Astrocyte (in vitro differentiated cells and primary cell): Measurements from ENCODE around the gene PAX5. TPM values are rescaled to one million over a fixed set of nuclear protein-coding genes. Genes with fewer than 3 reads are reported as not detected.
A peak's percentile ranks its signal among the peaks of the same experiment; 100 is the strongest.

Experiments
- DNase-seq: peaks from one replicate; pipeline ENCODE4 v3.0.0-alpha.2; 2010; ENCODE audit warnings: low read depth
- FAIRE-seq: peaks from 2 replicates; lab custom pipeline; 2011; peaks lifted over from hg19 to GRCh38; lab: Jason Lieb, UNC
- H2AFZ ChIP-seq: 2 replicates; pipeline ENCODE4 v1.6.0; 2012; ENCODE audit warnings: low read depth, low read length, inconsistent platforms
- H3K27ac ChIP-seq: 2 replicates; pipeline ENCODE4 v1.5.1; 2011; ENCODE audit warnings: low read depth, low read length, inconsistent platforms
- H3K27me3 ChIP-seq: 2 replicates; pipeline ENCODE4 v1.6.0; 2011; ENCODE audit warnings: low read length, inconsistent platforms; ENCODE audit not compliant: insufficient read depth
- H3K36me3 ChIP-seq: 2 replicates; pipeline ENCODE4 v1.5.1; 2011; ENCODE audit warnings: low read length, inconsistent platforms; ENCODE audit not compliant: insufficient read depth
- H3K4me1 ChIP-seq: 2 replicates; pipeline ENCODE4 v1.5.1; 2011; ENCODE audit warnings: low read length, inconsistent platforms; ENCODE audit not compliant: insufficient read depth
- H3K4me2 ChIP-seq: 2 replicates; pipeline ENCODE4 v1.6.0; 2012; ENCODE audit warnings: low read length, inconsistent platforms
- H3K4me3 ChIP-seq: 2 replicates; pipeline ENCODE4 v1.5.1; 2011; ENCODE audit warnings: low read depth, mild to moderate bottlenecking, low read length, inconsistent platforms; ENCODE audit not compliant: insufficient read depth
- H3K79me2 ChIP-seq: 2 replicates; pipeline ENCODE4 v1.6.0; 2012; ENCODE audit warnings: mild to moderate bottlenecking, low read length, inconsistent platforms; ENCODE audit not compliant: insufficient read depth
- H3K9ac ChIP-seq: 2 replicates; pipeline ENCODE4 v1.6.0; 2012; ENCODE audit warnings: mild to moderate bottlenecking, low read length, inconsistent platforms
- H3K9me3 ChIP-seq: 2 replicates; pipeline ENCODE4 v1.5.1; 2012; ENCODE audit warnings: low read depth, mild to moderate bottlenecking, low read length, inconsistent platforms; ENCODE audit not compliant: insufficient read depth
- H4K20me1 ChIP-seq: 2 replicates; pipeline ENCODE4 v1.6.0; 2012; ENCODE audit warnings: low read length, inconsistent platforms; ENCODE audit not compliant: insufficient read depth
- H3K27ac Mint-ChIP-seq: one replicate; pipeline ENCODE4 v1.8.0; 2021; ENCODE audit warnings: mild to moderate bottlenecking, mixed read lengths; ENCODE audit not compliant: unreplicated experiment
- H3K27me3 Mint-ChIP-seq: one replicate; pipeline ENCODE4 v1.8.0; 2021; ENCODE audit warnings: low read depth, mixed read lengths; ENCODE audit not compliant: unreplicated experiment
- H3K36me3 Mint-ChIP-seq: one replicate; pipeline ENCODE4 v1.8.0; 2021; ENCODE audit warnings: low read depth, mixed read lengths; ENCODE audit not compliant: unreplicated experiment
- H3K4me1 Mint-ChIP-seq: one replicate; pipeline ENCODE4 v1.8.0; 2021; ENCODE audit warnings: low read depth, mixed read lengths; ENCODE audit not compliant: unreplicated experiment
- H3K4me3 Mint-ChIP-seq: one replicate; pipeline ENCODE4 v1.8.0; 2021; ENCODE audit warnings: mild to moderate bottlenecking, moderate library complexity, mixed read lengths; ENCODE audit not compliant: unreplicated experiment
- H3K9me3 Mint-ChIP-seq: one replicate; pipeline ENCODE4 v1.8.0; 2021; ENCODE audit warnings: mild to moderate bottlenecking, mixed read lengths; ENCODE audit not compliant: unreplicated experiment
- EZH2 ChIP-seq: IDR thresholded peaks from 2 replicates; pipeline ENCODE4 v1.6.1; 2012; ENCODE audit warnings: mild to moderate bottlenecking, low read length, inconsistent platforms; ENCODE audit not compliant: insufficient read depth
- total RNA-seq: library from RNA; stranded (reverse); gene quantifications from 2 replicates; pipeline ENCODE4 v1.2.1, GENCODE V29; 2021
- TF ChIP-seq, protein P1 (sequence below): IDR thresholded peaks from 2 replicates; pipeline ENCODE4 v1.5.1; 2011; ENCODE audit warnings: low read depth, mild to moderate bottlenecking, inconsistent platforms, low read length, moderate library complexity; ENCODE audit not compliant: insufficient read depth

PAX5 gene
- total RNA-seq, 1 donor from 2014 or later = not detected

GRCh38 chr9:37026931-37027581, 7.0 kb downstream of the PAX5 start:
- no peak overlapping the region for H3K27ac ChIP-seq
- H3K4me2 ChIP-seq = peak overlapping the region; percentile 57
- DNase-seq (no peak), FAIRE-seq (no peak)
- Mint-ChIP-seq H3K36me3 (peaks cover 2% of the 10 kb centered on the region), H3K9me3 (peaks cover 6% of the 10 kb centered on the region), H3K27ac (no peak overlapping the region), H3K4me1 (peaks cover 5% of the 10 kb centered on the region), H3K27me3 (peaks cover 89% of the 10 kb centered on the region), H3K4me3 (peak overlapping the region; percentile 54)
- TF ChIP-seq EZH2 = peak; percentile 69
- TF ChIP-seq, protein P1, sequence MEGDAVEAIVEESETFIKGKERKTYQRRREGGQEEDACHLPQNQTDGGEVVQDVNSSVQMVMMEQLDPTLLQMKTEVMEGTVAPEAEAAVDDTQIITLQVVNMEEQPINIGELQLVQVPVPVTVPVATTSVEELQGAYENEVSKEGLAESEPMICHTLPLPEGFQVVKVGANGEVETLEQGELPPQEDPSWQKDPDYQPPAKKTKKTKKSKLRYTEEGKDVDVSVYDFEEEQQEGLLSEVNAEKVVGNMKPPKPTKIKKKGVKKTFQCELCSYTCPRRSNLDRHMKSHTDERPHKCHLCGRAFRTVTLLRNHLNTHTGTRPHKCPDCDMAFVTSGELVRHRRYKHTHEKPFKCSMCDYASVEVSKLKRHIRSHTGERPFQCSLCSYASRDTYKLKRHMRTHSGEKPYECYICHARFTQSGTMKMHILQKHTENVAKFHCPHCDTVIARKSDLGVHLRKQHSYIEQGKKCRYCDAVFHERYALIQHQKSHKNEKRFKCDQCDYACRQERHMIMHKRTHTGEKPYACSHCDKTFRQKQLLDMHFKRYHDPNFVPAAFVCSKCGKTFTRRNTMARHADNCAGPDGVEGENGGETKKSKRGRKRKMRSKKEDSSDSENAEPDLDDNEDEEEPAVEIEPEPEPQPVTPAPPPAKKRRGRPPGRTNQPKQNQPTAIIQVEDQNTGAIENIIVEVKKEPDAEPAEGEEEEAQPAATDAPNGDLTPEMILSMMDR = no peak
- H3K79me2 ChIP-seq = no peaks in the 10 kb centered on the region
- no peaks in the 10 kb centered on the region for H3K36me3 ChIP-seq
- peaks cover 97% of the 10 kb centered on the region for H3K27me3 ChIP-seq
- no peak overlapping the region for H2AFZ ChIP-seq
- H4K20me1 ChIP-seq = peaks cover 5% of the 10 kb centered on the region
- no peak overlapping the region for H3K9ac ChIP-seq
- peaks cover 13% of the 10 kb centered on the region for H3K4me1 ChIP-seq
- no peak overlapping the region for H3K4me3 ChIP-seq
- H3K9me3 ChIP-seq = peaks cover 14% of the 10 kb centered on the region

- H3K4me3 Mint-ChIP-seq = no peak overlapping the region
- TF ChIP-seq, protein P1 = no peak
- TF ChIP-seq EZH2 = peak; percentile 95
- peaks cover 13% of the 10 kb centered on the region for H3K4me1 ChIP-seq
- peaks cover 5% of the 10 kb centered on the region for H4K20me1 ChIP-seq
- no peak overlapping the region for H3K27ac Mint-ChIP-seq
- H3K4me3 ChIP-seq = no peak overlapping the region
- FAIRE-seq (no peak), DNase-seq (no peak)
- no peak overlapping the region for H3K4me2 ChIP-seq
- peaks cover 90% of the 10 kb centered on the region for H3K27me3 Mint-ChIP-seq
- H3K9me3 Mint-ChIP-seq = peaks cover 6% of the 10 kb centered on the region
- no peak overlapping the region for H2AFZ ChIP-seq
- H3K36me3 Mint-ChIP-seq = no peaks in the 10 kb centered on the region
- peaks cover 8% of the 10 kb centered on the region for H3K9me3 ChIP-seq
- H3K27ac ChIP-seq = no peak overlapping the region
- no peaks in the 10 kb centered on the region for H3K36me3 ChIP-seq
- H3K9ac ChIP-seq = no peak overlapping the region
- peaks cover 97% of the 10 kb centered on the region for H3K27me3 ChIP-seq
- no peaks in the 10 kb centered on the region for H3K79me2 ChIP-seq
- H3K4me1 Mint-ChIP-seq = peaks cover 5% of the 10 kb centered on the region
Observed at GRCh38 chr9:37026113-37026930, 7.7 kb downstream of the PAX5 start.
